Choroid plexus epithelial cell (primary cell): ENCODE measurements around the gene PTPRG.

ENCODE experiments used
- DNase-seq: peaks from one replicate; pipeline ENCODE4 v3.0.0-alpha.2; 2010; ENCODE audit warnings: low read depth
- H3K4me3 ChIP-seq: 2 replicates; pipeline ENCODE4 v1.5.1; 2011; ENCODE audit warnings: low read depth, mild to moderate bottlenecking, control low read depth, low read length, moderate library complexity
- CTCF ChIP-seq: conservative IDR thresholded peaks from 2 replicates; pipeline ENCODE4 v1.5.1; 2011; ENCODE audit warnings: low read depth, mild to moderate bottlenecking, control low read depth, inconsistent platforms, low read length, moderate library complexity

Gene PTPRG

DNA sequence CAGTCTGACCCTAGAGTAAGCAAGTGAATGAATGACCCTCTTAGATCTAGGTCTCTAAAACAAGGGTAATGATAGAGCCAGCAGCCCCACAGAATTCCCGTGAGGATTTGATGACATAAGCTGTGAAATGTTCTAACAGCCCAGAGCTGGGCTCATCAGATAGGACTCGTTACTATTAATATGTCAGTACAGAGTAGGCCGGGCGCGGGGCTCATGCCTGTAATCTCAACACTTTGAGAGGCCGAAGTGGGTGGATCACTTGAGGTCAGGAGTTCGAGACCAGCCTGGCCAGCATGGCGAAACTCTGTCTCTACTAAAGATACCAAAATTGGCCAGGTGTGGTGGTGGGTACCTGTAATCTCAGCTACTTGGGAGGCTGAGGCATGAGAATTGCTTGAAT, 621.7 kb downstream of the PTPRG start:
- DNase-seq: no peak
- H3K4me3 ChIP-seq: no peak overlapping the region
- TF ChIP-seq CTCF: no peak

DNA sequence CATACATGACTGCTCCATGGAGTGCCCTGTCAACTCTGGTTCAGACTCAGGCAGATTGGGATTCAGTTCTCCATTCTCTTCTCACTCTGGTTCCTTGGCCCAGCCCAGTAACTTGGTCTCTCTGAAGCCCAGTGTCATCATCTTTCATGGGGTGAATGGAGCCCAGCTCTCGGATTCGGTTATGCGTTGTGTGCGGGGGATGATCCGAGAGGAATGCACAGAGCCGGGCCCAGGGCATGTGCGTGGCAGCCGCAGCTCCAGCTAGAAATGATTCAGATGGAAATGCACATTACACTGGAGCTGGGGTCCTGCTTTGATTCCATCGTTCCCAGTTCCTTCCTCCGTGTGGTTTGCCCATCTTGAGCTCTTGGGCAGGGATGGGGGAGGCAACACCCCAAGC, 622.6 kb downstream of the PTPRG start:
- no peak for TF ChIP-seq CTCF
- H3K4me3 ChIP-seq: no peak overlapping the region
- DNase-seq: no peak

GRCh38 chr3:62184559-62184958, 623.2 kb downstream of the PTPRG start:
- peak; percentile 3 for TF ChIP-seq CTCF
- DNase-seq: peak; percentile 42

GRCh38 chr3:62187022-62187431, 625.7 kb downstream of the PTPRG start:
- H3K4me3 ChIP-seq: no peak overlapping the region
- peak; percentile 49 for DNase-seq
- peak; percentile 64 for TF ChIP-seq CTCF

More at GRCh38 chr3:62184559-62184958, 623.2 kb downstream of the PTPRG start:
- H3K4me3 ChIP-seq: no peak overlapping the region

DNA sequence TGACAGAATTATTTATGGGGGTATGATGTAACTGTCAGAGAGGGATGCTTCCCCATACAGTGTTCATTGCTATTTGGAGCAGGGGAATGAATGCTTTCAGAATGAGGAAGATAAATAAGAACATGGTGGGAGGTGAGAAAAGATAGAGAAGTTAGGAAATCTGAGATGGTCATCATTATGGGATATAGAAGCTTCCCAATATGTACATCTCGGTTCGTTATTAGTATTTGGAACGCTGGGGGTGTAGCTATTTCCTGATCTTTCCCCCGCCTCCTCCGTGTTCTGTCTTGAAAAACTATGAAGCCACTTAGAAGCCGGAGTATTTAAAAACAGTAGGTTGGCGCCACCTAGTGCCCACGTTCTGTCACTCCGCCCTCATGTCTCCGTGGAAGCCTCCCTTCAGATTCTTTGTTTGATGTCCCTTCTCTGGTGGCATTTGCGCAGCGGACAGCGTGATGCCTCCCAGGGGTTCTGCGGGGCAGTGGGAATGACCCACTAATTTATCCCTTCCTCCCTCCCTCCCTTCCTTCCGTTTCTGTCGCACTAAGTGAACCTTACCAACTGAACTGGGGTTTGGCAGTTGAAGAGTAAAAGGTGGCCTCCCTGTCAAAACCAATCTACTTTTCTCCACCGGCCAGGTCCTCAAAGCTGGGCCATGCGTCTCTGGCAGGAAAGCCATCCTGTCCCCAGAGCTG, 627.5 kb downstream of the PTPRG start:
- peak; percentile 87 for DNase-seq
- peak overlapping the region; percentile 29 for H3K4me3 ChIP-seq
- peak; percentile 81 for TF ChIP-seq CTCF

DNA sequence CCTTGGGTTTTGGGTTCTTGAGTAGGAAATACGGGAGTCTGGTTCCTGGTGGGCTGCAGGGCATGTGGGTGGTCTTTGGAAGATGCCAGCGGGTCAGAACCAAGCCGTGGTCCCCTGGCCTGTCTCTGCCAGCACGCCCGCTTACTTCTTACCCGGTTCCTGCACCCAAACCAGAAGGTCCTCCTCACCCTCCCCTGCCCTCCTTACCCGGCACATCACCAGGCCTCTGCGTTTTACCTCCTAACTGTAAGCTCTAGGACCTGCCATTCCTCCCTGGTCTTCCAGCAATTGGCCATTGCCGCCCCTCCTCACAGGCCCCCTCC, 628.0 kb downstream of the PTPRG start:
- no peak overlapping the region for H3K4me3 ChIP-seq
- TF ChIP-seq CTCF: no peak
- no peak for DNase-seq

DNA sequence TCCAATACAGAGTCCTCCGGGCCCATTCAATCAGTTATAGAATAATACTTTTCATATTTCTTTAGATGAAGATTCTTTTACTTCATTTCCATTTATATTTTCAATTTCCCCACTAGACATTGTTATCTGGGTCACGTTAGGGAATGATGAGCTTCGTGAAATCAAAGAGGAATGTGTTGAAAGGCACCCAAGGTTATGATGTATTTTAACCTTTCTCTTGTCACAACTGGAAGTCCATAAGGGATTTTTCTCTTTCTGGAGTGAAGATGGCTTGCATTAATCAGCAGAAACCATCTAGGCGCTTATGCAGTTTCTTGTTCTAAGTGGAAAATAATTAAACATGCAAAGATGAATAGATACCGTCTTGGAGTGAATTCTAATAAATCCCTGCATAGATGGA, 631.5 kb downstream of the PTPRG start:
- no peak for TF ChIP-seq CTCF

More for the DNA sequence above, 631.5 kb downstream of the PTPRG start:
- no peak for DNase-seq
- no peak overlapping the region for H3K4me3 ChIP-seq
